GM21576 (cell line): ENCODE data around the gene VPS16.
"Not testable (repeated sequence)": the region's sequence is repeated elsewhere in the genome, so short reads cannot be mapped to it uniquely, and the experiment has no call there.

Source experiments
- ATAC-seq: cut with Tn5 transposase; IDR thresholded peaks from one replicate; pipeline ENCODE4 v1.9.1; 2021; ENCODE audit warnings: mild to moderate bottlenecking, moderate library complexity; ENCODE audit not compliant: unreplicated experiment

The VPS16 gene

DNA sequence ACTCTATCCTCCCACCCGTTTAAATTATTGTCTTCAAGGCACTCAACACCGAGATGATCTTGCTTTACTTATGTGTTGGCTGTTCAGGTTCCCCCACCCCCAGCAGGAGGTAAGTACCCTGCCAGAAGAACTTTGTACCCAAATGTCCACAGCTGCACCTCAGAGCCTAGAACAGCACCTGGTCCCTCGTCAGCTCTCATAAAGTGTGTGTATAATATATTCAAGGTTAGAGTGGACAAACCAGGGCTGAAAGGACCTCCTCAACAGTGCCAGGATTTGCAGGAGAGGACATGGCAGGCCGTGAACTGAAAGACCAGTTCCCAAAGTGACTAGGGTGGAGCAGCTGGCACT lies 34.2 kb upstream of the VPS16 start:
- ATAC-seq, result no peak

DNA sequence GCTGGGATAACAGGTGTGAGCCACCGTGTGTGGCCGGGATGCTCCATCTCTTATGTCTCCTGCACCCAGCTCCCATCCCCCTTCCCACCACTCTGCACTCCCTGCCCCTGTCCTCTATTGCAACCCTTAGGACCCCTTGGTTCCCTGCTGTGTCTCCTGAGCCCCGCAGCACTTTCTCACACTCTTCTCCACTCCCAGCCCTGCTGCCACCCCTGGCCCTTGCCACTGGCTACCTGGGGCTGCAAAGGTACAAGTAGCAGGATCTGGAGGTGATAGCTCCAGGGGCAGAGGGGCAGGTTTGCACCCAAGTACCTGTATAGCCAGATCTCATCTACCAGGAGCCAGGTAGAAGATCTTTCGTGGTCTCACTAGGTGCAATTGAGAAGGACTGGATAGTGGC lies 33.5 kb upstream of the VPS16 start:
- ATAC-seq, result no peak

DNA sequence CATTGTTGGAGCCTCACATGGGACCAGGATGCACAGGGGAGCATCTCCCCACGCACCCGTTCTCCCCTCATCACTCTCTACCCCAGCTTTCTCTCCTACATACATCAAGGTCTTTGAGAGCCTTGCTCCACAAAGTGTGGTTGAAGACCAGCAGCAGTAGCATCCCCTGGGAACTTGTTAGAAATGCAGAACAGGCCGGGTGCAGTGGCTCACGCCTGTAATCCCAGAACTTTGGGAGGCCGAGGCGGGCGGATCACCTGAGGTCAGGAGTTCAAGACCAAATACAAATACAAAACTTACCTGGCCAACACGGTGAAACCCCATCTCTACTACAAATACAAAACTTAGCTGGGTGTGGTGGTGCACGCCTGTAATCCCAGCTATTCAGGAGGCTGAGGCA lies 32.6 kb upstream of the VPS16 start:
- ATAC-seq, result not testable (repeated sequence)

DNA sequence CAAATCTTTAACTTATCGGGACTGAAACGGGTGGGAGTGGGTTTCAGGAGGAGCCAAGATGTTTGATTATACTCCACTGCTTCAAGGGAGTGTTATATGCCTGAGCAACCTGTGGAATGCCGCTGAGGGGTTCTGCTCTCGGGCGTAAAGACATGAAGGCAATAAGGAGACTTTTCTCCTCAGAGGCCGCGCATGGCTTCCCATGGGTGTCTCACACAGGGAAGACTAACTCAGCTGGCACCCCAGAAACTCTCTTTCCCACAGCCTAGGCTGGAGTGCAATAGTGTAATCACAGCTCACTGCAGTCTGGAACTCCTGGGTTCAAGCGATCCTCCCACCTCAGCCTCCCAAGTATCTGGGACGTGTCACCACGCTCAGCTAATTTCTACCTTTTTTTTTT lies 30.9 kb upstream of the VPS16 start:
- no peak for ATAC-seq

DNA sequence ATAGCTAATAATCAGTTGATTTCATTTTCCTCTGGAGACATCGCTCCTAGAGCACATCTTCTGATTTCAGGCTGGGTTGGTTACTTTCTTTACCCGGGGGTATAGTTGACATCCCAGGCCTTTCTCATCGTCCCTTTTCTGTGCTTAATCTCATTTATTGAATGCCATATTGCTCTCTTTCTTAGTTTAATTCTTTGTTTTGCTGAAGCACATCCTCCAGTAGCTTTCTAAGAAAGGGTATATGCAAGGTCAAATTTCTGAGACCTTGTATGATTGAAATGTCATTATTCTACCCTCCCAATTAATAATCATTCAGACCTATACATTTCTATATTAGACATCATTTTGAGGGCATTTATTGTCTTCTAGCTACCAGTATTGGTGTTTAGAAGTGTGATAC lies 28.4 kb upstream of the VPS16 start:
- ATAC-seq, result no peak

DNA sequence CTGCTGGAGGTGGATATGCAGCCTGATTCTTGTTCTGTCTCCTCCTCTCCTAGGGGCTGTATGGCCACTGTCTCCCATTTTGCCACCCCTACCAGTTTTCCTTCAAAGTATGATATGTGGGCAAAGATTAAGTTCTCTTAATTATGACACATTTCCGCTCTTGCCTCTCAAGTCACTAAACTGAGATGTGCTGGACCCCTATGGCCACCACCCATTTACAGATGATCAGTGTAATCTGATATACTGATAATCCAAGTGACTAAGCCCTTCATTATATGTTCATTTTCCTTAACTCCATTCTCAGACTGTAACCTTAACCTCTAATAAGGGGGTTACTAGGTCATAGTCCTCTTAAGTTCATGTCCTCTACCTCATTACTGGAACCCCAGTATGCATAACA lies 26.5 kb upstream of the VPS16 start:
- ATAC-seq, result no peak

DNA sequence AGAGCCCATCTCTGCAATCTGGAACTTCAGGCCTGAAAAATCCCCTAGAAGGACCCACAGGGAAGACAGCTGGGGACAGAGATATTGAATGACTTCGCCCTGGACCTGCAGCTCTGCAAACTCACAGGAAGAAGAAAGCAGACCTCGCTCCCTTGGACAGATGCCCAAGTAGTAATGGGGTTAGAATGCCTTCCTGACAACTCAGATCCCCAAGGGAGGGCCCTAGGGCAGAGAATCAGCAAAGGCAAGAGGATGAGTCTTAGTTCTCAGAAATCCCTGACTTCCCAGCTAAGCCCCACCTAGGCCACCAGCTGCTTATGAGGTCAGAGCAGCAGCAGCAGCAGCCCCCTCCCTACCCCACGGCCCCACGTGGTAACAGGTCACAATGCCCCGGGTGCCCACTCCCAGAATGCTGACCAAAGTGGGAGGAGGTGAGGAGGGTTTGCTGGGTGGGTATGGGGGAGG lies 25.9 kb upstream of the VPS16 start, which contains the start of gene C20orf141:
C20orf141 (plus strand) TSS at position 401 of the 465 bp plus-strand sequence. CDS start 198 bp downstream, outside the sequence.
- ATAC-seq, result no peak

DNA sequence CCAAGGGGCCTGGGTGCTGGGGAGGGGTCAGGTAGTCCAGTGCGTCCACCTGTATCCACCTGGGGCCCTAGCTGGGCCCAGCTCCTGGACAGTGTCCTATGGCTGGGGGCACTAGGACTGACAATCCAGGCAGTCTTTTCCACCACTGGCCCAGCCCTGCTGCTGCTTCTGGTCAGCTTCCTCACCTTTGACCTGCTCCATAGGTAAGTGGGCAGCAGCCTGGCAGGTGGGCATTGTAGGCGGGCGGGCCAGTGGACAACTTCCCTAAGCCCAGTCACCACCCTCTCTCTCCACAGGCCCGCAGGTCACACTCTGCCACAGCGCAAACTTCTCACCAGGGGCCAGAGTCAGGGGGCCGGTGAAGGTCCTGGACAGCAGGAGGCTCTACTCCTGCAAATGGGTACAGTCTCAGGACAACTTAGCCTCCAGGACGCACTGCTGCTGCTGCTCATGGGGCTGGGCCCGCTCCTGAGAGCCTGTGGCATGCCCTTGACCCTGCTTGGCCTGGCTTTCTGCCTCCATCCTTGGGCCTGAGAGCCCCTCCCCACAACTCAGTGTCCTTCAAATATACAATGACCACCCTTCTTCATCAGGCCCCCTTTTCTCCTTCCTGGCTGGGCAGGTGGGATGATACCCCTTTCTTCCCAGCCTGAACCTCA lies 25.2 kb upstream of the VPS16 start:
- no peak for ATAC-seq

DNA sequence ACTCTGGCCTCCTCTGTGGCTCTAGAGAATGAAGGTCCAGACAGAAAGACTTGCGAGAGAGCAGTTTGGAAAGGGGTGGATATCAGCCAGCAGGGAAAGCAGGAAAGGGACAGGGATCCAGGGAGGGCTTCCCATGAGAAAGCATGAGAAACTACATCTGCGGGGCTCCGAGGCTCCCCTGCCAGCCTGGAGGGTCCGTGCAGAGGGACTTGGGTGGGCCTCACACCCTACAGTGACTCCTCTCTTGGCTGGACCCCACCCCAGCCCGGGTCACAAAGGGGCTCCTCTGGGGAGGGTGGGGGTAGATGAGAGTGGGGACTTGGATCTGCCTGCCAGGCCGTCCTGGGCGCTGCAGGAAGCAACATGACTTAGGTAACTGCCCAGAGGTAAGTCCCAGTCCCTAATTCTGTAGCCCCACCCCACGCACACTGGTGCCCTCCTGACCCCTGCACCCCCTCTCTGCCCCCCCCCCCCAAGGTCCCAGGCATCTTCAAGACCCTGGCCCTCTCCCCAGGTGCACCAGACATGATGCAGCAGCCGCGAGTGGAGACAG lies 24.4 kb upstream of the VPS16 start, which contains the start of gene TMEM239:
TMEM239 (plus strand) TSS at position 335 of the 553 bp plus-strand sequence; CDS start at position 526, 191 bp downstream.
- ATAC-seq, result no peak

DNA sequence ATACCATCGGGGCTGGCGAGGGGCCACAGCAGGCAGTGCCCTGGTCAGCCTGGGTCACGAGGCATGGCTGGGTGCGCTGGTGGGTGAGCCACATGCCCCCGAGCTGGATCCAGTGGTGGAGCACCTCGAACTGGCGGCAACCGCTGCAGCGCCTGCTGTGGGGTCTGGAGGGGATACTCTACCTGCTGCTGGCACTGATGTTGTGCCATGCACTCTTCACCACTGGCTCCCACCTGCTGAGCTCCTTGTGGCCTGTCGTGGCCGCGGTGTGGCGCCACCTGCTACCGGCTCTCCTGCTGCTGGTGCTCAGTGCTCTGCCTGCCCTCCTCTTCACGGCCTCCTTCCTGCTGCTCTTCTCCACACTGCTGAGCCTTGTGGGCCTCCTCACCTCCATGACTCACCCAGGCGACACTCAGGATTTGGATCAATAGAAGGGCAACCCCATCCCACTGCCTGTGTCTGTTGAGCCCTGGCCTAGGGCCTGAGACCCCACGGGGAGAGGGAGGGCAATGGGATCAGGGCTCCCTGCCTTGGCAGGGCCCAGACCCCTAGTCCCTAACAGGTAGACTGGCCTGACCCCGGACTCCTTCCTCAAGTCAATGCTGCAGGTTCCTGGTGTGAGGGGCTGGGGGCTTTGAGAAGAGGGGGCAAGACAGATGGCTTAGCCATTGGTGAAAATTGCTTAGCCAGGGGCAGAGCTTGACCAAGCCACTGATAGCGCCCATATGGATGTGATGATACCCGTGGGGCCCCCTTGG lies 23.8 kb upstream of the VPS16 start:
- ATAC-seq, result no peak

DNA sequence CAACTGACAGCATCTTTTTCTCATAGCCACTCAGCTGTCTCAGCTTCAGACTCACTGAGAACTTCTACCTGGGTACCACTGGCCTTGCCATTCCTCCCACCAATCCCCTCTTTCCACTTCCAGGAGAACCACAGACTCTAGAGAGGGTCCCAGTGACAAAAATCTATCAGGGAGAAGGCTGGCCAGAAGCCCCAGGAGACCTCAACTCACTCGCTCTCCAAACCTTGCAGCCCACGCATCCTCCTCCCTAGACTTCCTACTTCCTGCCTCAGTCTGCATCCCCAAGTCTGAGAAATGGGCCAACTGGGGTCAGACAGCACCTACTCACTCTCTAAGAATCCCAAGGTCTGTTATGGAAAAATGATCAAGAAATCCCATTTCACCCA lies 23.2 kb upstream of the VPS16 start:
- no peak for ATAC-seq

DNA sequence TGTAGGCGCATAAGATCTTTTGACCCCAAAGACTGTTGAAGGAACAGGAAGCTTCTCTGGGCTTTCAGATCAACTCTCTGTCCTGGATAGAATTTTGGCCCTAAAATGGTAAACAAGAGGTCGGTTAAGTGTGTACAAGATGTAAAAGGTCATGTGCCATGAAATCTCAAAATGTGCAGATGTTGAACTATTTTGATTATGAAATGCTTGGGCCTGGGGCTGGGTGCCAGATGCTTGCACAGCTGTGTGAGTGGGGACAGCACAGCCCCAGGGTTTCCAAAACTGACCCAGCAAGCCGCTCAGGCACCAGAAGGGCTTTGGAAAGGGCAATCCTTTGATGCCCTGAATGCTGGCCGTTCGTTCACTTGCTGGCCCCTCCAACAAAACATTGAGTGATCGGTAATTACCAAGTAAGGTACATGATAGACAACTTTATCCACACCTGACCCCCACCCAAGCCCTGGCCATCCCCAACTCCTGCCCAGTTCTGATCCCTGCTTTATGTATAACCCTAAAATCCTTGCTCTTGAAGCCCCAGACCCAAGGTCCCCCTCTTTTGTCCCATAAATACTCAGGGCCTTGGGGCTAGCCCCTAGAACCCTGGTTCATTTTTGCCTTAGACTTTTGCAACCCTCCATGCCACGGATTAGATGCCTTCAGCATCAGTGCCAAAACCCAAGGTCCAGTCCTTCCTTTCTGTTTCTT lies 22.5 kb upstream of the VPS16 start:
- ATAC-seq, result no peak

DNA sequence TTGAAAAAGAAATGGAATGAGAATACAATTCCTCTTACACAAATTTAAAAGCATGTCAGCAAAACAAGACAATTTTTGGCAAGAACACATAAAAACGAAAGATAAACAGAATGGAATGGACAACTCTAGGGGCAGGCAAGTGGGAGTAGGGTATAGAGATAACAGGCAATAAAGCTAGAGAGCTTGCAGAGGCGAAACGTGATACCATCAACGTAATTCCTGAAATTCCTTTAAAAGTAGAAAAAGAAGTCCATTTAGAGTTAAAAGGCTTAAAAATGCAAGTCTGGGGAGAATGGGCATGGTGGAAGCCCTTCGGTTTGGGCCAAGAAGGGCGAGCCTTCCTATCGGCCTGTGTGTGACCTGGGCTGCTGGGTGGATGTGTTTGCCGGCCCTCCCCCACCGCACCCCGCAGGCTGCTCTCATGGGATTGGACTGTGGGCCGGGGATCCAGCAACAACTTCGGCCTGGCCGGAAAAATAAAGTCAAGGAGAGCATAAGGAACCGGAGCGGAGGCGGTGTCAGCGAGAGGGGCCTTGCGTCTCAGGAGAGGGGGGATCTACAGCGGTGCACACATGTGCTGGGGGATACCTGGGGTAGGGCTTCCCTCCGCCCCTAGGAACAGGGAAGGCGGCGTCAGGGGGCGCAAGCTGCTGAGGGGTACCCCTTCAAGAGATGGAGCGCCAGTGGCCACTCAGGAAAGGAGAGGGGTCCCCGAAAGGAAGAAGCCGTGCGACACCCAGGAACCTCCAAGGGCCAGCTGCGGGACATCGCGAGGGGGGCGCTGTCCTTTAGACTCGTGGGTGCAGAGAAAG lies 20.3 kb upstream of the VPS16 start:
- no peak for ATAC-seq

DNA sequence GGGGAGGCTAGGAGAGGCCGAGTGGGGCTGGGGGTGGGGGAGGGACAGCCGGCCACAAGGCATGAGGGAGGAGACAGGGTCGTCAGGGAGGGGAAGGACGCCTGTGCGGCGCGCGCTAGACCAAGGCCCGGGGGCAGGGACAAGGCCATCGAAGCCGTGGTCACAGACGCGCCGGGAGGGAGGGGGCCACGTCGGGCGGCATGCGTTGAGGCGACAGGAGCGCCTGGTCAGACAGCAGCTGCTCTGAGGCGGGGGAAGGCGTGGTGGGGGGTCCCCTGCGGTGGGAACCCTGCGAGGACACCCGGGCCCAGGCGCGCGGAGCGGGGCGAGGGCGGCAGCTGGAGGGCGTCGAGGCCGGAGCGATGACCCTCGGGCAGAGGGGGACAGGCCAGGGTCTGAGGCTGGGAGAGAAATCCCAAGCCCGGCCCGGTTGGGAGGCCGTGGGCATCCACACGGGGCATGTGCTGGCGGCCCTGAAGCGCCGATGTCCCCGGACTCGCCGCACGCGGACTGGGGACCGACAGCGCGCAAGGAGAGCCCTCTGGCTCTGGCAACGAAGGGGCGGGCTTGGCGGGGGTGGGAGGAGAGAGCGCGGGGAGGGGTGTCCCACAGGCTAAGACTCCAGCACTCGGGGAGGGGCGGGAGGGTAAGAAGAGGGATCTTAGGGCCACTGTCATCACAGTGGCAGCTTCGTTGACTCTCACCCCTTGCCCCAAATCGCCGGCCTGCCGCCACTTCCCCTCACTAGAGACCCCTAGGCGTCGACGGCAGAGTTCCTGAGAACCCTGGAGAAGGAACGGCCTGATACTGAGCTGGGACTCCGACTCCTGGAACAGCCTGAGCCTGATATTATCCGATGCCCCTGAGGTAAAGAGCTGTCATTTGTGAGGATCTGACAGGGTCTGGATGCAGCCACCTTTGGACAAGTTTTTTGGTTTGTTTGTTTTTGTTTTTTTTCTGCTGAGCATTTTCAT lies 19.4 kb upstream of the VPS16 start:
- ATAC-seq, result no peak

DNA sequence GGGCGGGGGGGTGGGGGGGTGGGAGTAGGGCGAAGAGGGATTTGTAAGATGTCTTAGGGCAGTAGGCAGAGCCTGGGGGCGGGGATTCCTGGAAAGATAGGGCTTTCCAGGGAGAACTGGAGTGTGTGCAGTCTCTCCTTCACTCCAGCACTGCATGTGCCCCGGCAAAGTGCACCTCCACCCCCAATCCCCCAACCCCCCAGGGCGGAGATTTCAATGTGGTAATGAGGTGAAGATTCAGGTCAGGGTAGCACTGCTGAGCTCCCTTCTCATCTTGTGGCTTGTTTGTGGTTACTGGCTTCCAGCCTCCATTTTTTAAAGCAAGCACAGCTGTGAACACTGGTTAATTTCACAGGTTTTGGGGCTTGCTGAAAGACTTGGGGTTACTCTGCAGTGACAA lies 18.5 kb upstream of the VPS16 start:
- no peak for ATAC-seq

DNA sequence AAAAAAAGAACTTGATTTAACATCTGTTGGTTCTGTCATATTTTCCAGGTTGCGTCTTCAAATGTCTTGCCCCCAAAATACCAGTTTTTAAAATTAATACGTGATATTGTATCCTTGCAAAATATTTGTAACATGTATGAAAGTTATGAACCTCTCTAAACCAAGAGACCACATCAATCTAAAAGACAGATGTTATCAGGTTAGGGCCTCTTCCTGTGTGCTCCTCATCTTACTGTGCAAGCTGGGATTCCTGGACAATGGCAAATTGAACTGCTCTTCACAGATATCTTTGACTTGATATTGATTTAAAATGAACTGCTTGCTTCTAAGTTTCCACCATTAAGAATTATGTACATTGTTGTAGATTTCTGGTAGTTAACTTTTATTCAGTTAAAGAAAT lies 14.8 kb upstream of the VPS16 start:
- ATAC-seq, result no peak

DNA sequence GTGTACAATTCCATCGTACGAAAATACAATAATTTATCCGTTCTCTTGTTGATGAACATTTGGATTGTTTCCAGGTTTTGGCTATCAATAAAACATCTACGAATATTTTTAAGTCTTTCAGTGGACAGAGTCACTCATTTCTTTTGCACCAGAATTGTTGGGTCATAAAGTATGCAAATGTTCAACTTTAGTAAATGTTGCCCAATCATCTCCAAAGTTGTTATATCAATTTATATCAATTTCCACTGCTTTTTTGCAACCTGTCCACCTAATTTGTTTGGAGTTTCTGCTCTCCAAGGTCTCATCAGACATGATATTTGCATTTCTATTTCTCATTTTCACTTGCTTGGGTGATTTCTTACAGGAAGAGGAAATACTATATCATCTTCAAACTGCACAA lies 13.9 kb upstream of the VPS16 start:
- ATAC-seq, result no peak

DNA sequence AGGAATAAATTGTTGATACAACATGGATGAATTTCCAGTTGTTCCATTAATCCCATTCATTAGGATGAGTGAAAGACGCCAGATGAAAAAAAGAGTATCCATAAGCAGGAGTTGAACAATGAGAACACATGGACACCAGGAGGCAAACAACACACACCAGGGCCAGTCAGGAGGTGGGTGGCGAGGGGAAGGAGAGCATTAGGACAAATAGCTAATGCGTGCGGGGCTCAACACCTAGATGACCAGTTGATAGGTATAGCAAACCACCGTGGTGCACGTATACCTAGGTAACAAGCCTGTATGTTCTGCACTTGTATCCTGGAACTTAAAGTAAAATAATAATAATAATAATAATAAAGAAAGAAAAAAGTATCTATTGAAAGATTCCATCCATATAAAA lies 11.2 kb upstream of the VPS16 start:
- ATAC-seq, result no peak

DNA sequence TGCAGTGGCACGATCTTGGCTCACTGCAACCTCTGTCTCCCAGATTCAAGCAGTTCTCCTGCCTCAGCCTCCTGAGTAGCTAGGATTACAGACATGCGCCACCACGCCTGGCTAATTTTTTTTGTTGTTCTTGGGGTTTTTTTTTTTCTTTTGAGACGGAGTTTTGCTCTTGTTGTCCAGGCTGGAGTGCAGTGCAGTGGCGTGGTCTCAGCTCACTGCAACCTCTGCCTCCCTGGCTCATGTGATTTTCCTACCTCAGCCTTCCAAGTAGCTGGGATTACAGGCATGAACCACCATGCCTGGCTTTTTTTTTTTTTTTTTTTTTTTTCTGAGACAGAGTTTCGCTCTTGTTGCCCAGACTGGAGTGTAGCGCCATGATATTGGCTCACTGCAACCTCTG lies 9.3 kb upstream of the VPS16 start:
- not testable (repeated sequence) for ATAC-seq

DNA sequence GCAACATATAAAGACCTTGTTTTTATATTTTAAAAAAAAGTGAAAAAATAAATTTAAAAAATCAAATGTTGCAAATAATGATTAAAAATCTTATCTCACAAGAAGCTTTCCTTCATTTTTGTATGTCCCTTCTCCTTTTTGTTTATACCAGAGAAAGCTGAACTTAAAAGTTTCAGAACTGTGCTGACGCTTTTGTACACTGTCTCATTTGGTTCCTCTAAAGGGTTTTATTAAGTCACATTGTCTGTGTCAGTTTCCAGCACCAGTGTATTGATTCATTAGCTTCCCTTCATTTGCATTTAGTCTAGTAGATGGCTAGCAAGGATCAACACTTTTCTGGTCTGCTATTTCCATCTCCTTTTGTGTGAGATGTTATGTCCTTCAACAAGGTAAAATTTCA lies 6.8 kb upstream of the VPS16 start:
- ATAC-seq, result no peak
